SK-N-SH treated with all-trans-retinoic acid at 6 μM for 48 hours (cell line): ENCODE measurements around the gene CTSH.

ENCODE experiments used
- ARNTL ChIP-seq: fragments of 450-650 bp; formaldehyde crosslinking; IDR thresholded peaks from 2 replicates; pipeline ENCODE4 v1.5.0; 2020; ENCODE audit warnings: low read depth, mild to moderate bottlenecking, moderate library complexity, borderline replicate concordance
- ISL1 ChIP-seq: fragments of 250-450 bp; sonication (Bioruptor Pico); IDR thresholded peaks from 2 replicates; pipeline ENCODE4 v2.1.2; 2022; ENCODE audit warnings: mild to moderate bottlenecking, moderate library complexity
- PPARA ChIP-seq: fragments of 250-450 bp; sonication (Bioruptor Pico); IDR thresholded peaks from 2 replicates; pipeline ENCODE4 v1.5.0; 2020; ENCODE audit warnings: mild to moderate bottlenecking, borderline replicate concordance
- RARB ChIP-seq: fragments of 250-450 bp; sonication (Bioruptor Pico); IDR thresholded peaks from 2 replicates; pipeline ENCODE4 v1.8.0; 2021; ENCODE audit warnings: mild to moderate bottlenecking, moderate library complexity
- TCF4 ChIP-seq: fragments of 250-450 bp; sonication (Bioruptor Pico); IDR thresholded peaks from 2 replicates; pipeline ENCODE4 v1.8.0; 2021; ENCODE audit warnings: mild to moderate bottlenecking, moderate library complexity, borderline replicate concordance
- ZC3H10 ChIP-seq: fragments of 250-450 bp; sonication (Bioruptor Pico); IDR thresholded peaks from 2 replicates; pipeline ENCODE4 v1.5.1; 2021; ENCODE audit warnings: mild to moderate bottlenecking, moderate library complexity
- ZFP3 ChIP-seq: fragments of 250-450 bp; sonication (Bioruptor Pico); IDR thresholded peaks from 2 replicates; pipeline ENCODE4 v1.5.0; 2020; ENCODE audit warnings: mild to moderate bottlenecking, moderate library complexity

DNA sequence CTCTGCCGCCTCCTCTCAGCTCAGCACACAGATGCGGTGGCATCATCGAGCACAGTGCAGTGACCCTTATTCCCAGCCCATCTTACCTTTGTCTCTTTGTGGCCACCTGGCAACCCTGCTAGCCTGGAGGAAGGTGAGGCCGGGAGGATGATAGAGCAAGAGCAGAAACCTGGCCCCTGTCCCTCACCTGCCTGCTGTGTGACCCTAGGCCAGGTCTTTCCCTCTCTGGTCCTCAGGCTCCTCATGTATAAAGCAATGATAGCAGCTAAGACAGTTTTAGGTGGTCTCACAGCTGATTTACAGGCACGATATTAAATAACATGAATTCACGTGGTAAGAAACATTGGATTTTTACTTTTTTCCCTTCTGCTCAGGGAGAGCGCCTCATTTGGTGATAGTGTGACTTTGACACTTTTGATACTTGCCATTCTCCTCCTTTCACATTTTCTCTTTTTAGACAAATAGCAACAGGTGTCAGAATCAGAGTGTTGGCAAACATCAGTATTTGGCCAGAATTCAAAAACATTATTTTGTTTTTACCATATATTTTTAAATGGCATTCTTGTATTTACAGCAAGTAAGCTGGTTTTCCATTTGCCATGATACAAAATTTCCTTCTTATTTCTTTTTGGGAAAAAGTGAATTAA, 29.5 kb upstream of the CTSH start:
- TF ChIP-seq ZC3H10 (CRISPR knock-in tag) = no peak
- TF ChIP-seq ISL1 (CRISPR knock-in tag) = no peak
- no peak for TF ChIP-seq RARB
- no peak for TF ChIP-seq ARNTL
- no peak for TF ChIP-seq PPARA (CRISPR knock-in tag)
- TF ChIP-seq TCF4 (CRISPR knock-in tag) = no peak
- TF ChIP-seq ZFP3 (CRISPR knock-in tag) = no peak
